IPS-20b (cell line): Measurements from ENCODE around the gene ICE1.
"Not testable (repeated sequence)": the region's sequence is repeated elsewhere in the genome, so short reads cannot be mapped to it uniquely, and the experiment has no call there.

ENCODE experiments used
- H3K27ac ChIP-seq: one replicate; pipeline ENCODE4 v1.5.1; 2013; ENCODE audit warnings: low read length
- H3K27me3 ChIP-seq: 2 replicates; pipeline ENCODE4 v1.6.1; 2013; ENCODE audit warnings: mild to moderate bottlenecking, low read length, inconsistent platforms; ENCODE audit not compliant: insufficient read depth
- H3K36me3 ChIP-seq: 2 replicates; pipeline ENCODE4 v1.6.1; 2013; ENCODE audit warnings: low read depth, mild to moderate bottlenecking, inconsistent platforms, low read length, moderate library complexity; ENCODE audit not compliant: insufficient read depth
- H3K4me1 ChIP-seq: 2 replicates; pipeline ENCODE4 v1.6.1; 2013; ENCODE audit warnings: mild to moderate bottlenecking, control low read depth, inconsistent platforms, low read length, moderate library complexity; ENCODE audit not compliant: insufficient read depth
- H3K4me3 ChIP-seq: 2 replicates; pipeline ENCODE4 v1.5.1; 2013; ENCODE audit warnings: mild to moderate bottlenecking, low read length, inconsistent platforms
- H3K9ac ChIP-seq: 2 replicates; pipeline ENCODE4 v1.6.1; 2013; ENCODE audit warnings: low read depth, mild to moderate bottlenecking, inconsistent platforms, low read length, moderate library complexity
- H3K9me3 ChIP-seq: 2 replicates; pipeline ENCODE4 v1.6.1; 2013; ENCODE audit warnings: mild to moderate bottlenecking, low read depth, low read length, inconsistent platforms; ENCODE audit not compliant: insufficient read depth

Gene ICE1

DNA sequence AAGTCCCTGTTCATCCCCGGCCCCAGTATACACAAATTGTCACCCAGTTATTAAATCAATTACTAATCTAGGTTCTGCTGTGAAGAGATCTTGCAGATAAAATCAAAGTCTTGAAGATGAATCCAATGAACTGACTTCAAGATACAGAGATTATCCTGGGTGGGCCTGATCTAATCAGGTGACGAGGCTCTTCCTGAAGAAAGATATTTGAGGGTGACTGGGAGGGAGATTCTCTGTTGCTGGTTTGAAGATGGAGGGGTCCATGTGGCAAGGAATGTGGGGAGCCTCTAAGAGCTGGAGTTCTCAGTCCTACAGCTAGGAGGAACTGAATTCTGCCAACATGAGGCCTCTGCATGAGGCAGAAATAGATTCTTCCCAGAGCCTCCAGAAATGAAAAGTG is 36.1 kb upstream of the ICE1 start:
- no peaks in the 10 kb centered on the region for H3K9me3 ChIP-seq
- H3K27me3 ChIP-seq, result no peaks in the 10 kb centered on the region
- no peak overlapping the region for H3K27ac ChIP-seq
- H3K36me3 ChIP-seq, result no peaks in the 10 kb centered on the region
- no peak overlapping the region for H3K9ac ChIP-seq
- H3K4me1 ChIP-seq, result no peaks in the 10 kb centered on the region
- no peak overlapping the region for H3K4me3 ChIP-seq

DNA sequence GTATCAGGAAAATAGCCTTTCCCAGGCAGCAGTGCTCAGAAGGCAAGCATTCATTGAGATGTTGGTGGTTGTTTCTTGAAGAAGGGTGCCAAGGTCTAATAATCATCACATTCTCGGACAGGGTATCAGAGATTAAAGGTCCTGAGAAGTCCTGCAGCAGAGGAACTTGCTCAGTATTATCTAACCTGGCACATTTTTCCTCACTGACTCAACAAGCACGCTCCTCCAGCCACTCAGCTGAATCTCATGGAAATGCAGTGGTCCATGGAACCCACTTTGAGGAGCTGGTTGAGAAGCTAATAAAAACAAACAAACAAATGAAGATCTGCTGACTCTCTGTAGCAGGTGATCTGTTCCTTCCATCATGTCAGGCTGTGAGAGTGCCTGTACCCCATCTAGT is 35.3 kb upstream of the ICE1 start:
- Histone ChIP-seq H3K27me3 (no peaks in the 10 kb centered on the region), H3K36me3 (no peaks in the 10 kb centered on the region), H3K9me3 (no peaks in the 10 kb centered on the region), H3K4me3 (no peak overlapping the region), H3K4me1 (no peaks in the 10 kb centered on the region), H3K27ac (no peak overlapping the region), H3K9ac (no peak overlapping the region)

DNA sequence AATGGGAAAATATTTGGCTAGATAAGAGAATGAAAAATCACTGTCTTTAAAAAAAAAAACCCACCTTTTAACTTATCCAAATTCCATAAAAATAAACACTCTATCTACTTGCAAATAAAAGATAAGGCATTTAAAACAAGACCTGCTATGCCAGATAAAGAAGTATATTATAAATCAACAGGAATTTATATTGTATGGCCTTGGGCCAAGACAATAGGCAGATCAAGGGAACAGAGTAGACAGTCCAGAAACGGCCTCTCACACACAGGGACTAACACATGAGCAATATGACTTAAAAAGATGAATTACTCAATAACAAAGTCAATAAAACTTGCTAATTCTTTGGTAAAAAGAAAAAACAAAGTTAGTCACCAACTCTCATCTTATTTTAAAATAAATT is 34.7 kb upstream of the ICE1 start:
- Histone ChIP-seq H3K36me3 (no peaks in the 10 kb centered on the region), H3K27me3 (no peaks in the 10 kb centered on the region), H3K27ac (no peak overlapping the region), H3K4me1 (no peaks in the 10 kb centered on the region), H3K9ac (no peak overlapping the region), H3K9me3 (no peaks in the 10 kb centered on the region), H3K4me3 (no peak overlapping the region)

DNA sequence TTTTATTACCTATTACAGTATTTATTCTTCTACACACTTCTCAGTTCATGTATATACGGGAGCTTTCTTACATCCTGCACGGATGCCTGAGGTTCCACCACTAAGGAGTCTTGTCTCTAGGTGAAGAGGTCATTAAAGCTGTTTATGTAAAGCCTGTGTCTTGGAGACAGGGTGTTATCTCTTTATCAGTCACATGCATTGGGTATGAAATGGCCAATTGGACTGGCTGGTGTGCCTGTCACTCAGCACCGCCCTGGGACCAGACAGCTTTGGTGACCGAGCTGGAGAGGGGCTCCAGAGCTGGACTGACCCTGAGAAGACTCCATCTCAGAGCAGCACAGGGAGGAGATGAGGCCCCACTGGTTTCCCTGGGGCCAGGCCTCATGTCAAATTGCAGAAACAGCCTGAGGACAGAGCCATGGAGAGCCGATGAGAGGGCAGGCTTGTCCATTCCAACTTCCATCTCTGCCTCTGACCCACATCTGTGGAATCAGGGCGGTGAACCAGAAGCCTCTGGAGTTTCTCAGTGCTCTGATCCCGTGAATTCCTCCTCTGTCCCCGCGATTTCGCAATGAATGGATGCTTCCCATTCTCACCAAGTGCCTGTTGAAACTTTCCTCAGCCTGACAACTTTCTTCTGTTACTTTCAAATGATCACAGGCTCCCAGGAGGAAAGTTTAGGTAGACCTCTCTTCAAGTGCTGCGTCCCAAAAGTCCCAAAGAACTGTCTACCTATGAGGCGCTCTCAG is 32.2 kb upstream of the ICE1 start:
- not testable (repeated sequence) for H3K9me3 ChIP-seq, H3K27ac ChIP-seq, H3K36me3 ChIP-seq, H3K4me1 ChIP-seq, H3K4me3 ChIP-seq, H3K9ac ChIP-seq, H3K27me3 ChIP-seq

DNA sequence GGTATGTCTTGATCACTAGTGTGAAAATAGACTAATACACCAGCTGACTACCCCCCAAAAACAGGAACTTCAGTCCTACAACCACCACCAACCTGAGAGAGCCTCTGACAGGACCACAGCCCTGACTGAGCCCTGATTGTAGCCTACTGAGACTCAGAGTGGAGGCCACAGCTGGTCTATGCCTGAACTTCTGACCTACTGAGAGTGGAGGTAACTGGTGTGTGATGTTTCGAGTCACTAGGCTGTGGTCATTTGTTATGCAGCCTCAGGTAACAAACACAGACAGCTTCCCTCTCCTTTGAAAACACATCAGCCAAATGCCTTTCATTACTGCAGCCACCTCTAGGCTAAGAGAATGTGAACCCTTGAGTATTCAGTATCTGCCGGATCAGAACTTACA is 30.0 kb upstream of the ICE1 start:
- not testable (repeated sequence) for H3K9ac ChIP-seq, H3K4me3 ChIP-seq, H3K27ac ChIP-seq, H3K36me3 ChIP-seq, H3K9me3 ChIP-seq, H3K4me1 ChIP-seq, H3K27me3 ChIP-seq

DNA sequence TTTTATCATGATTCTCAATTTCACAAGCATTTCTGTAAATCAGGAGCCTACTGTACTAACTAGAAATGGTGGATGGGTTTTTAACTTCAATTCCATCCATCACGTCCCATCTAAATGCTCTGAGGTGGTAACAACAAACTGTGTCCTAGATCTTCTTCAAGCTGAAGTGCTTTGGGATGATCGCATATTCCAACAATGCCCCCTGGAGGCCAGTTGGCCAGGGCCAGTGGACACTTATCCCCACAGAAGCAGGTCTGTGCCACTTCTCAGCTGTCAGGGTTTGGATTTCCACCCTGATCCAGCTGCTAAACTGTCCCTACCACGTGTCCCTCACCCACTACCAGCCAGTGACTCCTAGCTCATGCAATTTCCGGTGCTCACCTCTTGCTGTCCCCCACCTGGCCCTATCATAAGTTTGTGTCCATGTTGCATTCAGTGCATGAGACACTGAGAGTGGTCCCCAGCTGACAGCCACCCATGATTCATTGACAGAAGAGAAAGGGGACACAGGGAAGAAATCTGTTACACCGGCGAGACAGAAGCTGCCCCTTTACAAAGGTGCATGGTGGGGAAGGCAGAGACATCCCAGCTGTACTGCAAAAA is 28.0 kb upstream of the ICE1 start:
- H3K4me1 ChIP-seq, H3K9me3 ChIP-seq, H3K27me3 ChIP-seq, H3K9ac ChIP-seq, H3K4me3 ChIP-seq, H3K27ac ChIP-seq, H3K36me3 ChIP-seq: not testable (repeated sequence)

DNA sequence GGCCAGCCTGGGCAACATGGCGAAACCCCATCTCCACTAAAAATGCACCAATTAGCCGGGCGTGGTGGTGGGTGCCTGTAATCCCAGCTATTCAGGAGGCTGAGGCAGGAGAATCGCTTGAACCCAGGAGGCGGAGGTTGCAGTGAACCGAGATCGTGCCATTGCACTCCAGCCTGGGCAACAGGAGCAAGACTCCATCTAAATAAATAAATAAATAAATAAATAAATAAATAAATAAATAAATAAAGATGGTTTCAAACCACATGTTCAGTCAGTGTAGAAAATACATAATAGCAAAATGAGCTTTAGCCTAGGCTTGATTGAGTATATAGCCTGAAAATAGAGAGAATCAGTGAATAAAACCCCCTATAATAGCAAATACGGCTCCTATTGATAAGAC is 27.4 kb upstream of the ICE1 start:
- not testable (repeated sequence) for H3K36me3 ChIP-seq, H3K4me3 ChIP-seq, H3K27ac ChIP-seq, H3K9ac ChIP-seq, H3K9me3 ChIP-seq, H3K27me3 ChIP-seq, H3K4me1 ChIP-seq

DNA sequence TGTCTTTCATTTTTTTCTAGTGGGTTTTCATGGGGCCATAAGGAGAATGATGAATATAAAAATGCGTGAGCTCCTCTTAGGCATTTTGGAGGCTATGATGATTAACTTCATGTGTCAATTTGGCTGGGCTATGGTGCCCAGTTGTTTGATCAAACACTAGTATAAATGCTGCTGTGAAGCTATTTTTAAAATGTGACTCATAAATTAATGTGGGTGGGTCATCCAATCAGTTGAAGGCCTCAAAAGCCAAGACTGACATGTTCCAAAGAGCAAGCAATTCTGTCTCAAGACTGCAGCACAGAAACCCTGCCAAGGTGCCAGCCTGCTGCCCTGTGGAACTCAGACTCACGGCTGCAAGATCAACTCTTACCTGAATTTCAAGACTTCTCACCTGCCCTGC is 24.4 kb upstream of the ICE1 start:
- H3K27ac ChIP-seq, result no peak overlapping the region

DNA sequence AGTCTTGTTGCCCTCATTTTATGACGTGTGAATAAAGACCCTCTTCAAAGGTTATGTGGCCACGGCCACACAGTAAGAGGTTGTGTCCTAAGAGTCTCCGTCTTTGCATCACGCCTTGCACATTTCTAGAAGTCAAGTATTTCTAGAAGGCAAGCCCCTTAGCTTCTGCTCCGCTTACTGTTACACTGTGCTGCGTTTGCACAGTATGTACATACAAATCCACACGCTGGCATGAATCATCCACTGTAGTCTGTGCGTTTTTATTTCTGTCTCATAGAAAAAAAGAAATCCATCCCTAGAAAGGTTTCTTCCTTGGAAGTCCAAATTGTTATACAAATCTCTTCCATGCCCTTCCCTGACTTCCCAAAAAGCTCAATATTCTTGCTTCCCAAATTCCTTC is 21.4 kb upstream of the ICE1 start:
- no peaks in the 10 kb centered on the region for H3K4me1 ChIP-seq
- H3K36me3 ChIP-seq, result no peaks in the 10 kb centered on the region
- H3K27me3 ChIP-seq, result no peaks in the 10 kb centered on the region
- H3K4me3 ChIP-seq, result no peak overlapping the region
- no peak overlapping the region for H3K9ac ChIP-seq
- H3K27ac ChIP-seq, result no peak overlapping the region
- H3K9me3 ChIP-seq, result peaks cover 4% of the 10 kb centered on the region; the same call in 1 of the 2 replicates

More for the DNA sequence above, 24.4 kb upstream of the ICE1 start:
- Histone ChIP-seq H3K36me3 (no peaks in the 10 kb centered on the region), H3K4me3 (no peak overlapping the region), H3K4me1 (no peaks in the 10 kb centered on the region), H3K9me3 (peaks cover 4% of the 10 kb centered on the region; the same call in 1 of the 2 replicates), H3K9ac (no peak overlapping the region), H3K27me3 (no peaks in the 10 kb centered on the region)

DNA sequence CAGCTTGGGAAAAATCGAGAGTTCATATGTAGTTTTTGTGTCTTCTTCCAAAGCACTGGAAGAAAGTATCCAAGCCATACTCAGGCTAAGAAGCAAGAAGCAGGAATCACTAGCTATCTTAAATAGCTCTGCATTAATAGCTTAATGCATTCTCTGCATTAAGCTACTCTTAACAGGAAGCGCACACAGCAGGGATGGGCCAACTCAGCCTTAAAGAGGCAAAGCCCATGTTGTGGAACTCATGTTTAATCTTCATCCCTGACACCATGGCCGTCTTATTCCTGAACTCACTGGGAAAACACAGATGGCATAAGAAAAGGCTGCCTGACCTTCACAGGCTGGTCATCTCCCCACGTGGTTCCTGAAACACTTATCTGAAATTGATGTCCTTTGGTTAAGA is 18.7 kb upstream of the ICE1 start:
- no peaks in the 10 kb centered on the region for H3K36me3 ChIP-seq
- no peak overlapping the region for H3K27ac ChIP-seq
- H3K9ac ChIP-seq, result no peak overlapping the region
- peaks cover 8% of the 10 kb centered on the region for H3K9me3 ChIP-seq
- no peaks in the 10 kb centered on the region for H3K27me3 ChIP-seq
- H3K4me3 ChIP-seq, result no peak overlapping the region
- no peaks in the 10 kb centered on the region for H3K4me1 ChIP-seq

DNA sequence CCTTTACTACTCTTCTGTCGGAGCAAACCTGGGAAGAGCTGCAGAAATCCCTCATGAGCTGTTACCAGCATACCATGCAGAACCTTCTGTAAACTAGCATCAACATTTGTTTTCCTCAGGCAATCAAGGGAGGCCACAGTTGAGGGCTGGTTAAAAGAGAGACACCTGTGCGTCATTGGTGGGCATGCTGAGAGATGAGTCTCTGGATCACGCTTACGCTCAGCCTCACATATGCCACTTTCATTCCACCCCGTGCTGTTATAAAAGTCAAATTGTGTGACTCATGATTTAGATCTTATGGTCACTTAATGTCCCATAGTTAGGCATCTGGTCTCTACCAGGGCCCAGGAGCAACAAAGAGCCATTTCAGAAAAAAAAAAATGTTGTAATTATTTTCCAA is 18.1 kb upstream of the ICE1 start:
- no peak overlapping the region for H3K27ac ChIP-seq

DNA sequence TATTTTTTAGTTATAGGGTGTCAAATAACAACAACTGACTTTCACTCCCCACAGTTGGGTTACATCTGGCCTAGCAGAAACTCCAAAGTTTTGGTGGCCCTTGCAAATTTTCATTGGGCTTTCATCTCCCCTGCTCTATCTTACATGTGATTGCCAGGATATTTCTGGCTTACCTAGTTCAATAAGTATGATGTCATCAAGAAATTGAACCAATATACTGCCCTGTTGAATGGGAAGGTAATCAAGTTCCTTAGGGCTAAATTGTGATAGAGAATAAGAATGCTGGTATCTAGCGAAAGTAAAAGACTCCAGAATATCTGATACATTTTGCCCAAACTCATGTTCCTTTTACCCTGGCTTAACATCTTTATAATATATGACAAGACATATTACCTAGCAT is 17.0 kb upstream of the ICE1 start:
- H3K4me1 ChIP-seq, result no peaks in the 10 kb centered on the region
- H3K27me3 ChIP-seq, result no peaks in the 10 kb centered on the region
- H3K27ac ChIP-seq, result no peak overlapping the region
- no peaks in the 10 kb centered on the region; the same call in 1 of the 2 replicates for H3K36me3 ChIP-seq
- H3K4me3 ChIP-seq, result no peak overlapping the region
- H3K9ac ChIP-seq, result no peak overlapping the region
- peaks cover 18% of the 10 kb centered on the region for H3K9me3 ChIP-seq

More for the DNA sequence above, 18.1 kb upstream of the ICE1 start:
- Histone ChIP-seq H3K36me3 (no peaks in the 10 kb centered on the region), H3K4me1 (no peaks in the 10 kb centered on the region), H3K27me3 (no peaks in the 10 kb centered on the region), H3K9ac (no peak overlapping the region), H3K4me3 (no peak overlapping the region), H3K9me3 (peaks cover 13% of the 10 kb centered on the region)
